Measurements from ENCODE around the gene CTXN1. TPM values are rescaled to one million over a fixed set of nuclear protein-coding genes. Genes with fewer than 3 reads are reported as not detected.
"Not testable (repeated sequence)": the region's sequence is repeated elsewhere in the genome, so short reads cannot be mapped to it uniquely, and the experiment has no call there.

CTXN1 gene
- total and polyA plus RNA-seq, 4 experiments from 2014 or later = not detected

- intact Hi-C loops (cut with micrococcal nuclease); DNase-seq; H3K4me3 ChIP-seq (ENCODE audit: low read length in 2 of 2); H3K27ac ChIP-seq (ENCODE audit: low read depth, low read length); H3K36me3 Mint-ChIP-seq; H3K9me3 Mint-ChIP-seq; H3K9me3 ChIP-seq (ENCODE audit: control insufficient read depth in 1 of 2, low read length in 2 of 2): not testable (repeated sequence)
- Histone ChIP-seq H3K36me3 (ENCODE audit: insufficient read depth, low read length) (peaks cover 15% of the 10 kb centered on the region), H3K27me3 (ENCODE audit: insufficient read depth, low read length) (peaks cover 13% of the 10 kb centered on the region), H3K4me1 (ENCODE audit: insufficient read depth, low read length) (peaks cover 52% of the 10 kb centered on the region)
- peaks cover 16 to 27% of the 10 kb centered on the region in 2 donors for H3K27me3 Mint-ChIP-seq
- H3K27ac Mint-ChIP-seq = peak overlapping the region in 4 of 7 donors; percentile 22 to 72 (median 36)
- H3K4me1 Mint-ChIP-seq = peaks cover 14 to 53% (median 36%) of the 10 kb centered on the region in 4 donors
- peak overlapping the region in 7 of 8 donors; percentile 50 to 85 (median 57) for H3K4me3 Mint-ChIP-seq
- ChIA-PET CTCF (ENCODE audit: partially characterized antibody) (interaction anchor here (1.1 to 7.3 kb wide), 6 partner anchors 9 to 24 kb away, joined by 3 to 66 read pairs (median 4); partner anchors contain the start of genes MAP2K7 and TIMM44), POLR2A (ENCODE audit: partially characterized antibody) (interaction anchor here (1.1 to 5.6 kb wide), 7 partner anchors 9 to 87 kb away, joined by 4 to 82 read pairs (median 9); partner anchors contain the start of genes ELAVL1, MAP2K7 and TIMM44)
Measured at GRCh38 chr19:7918062-7918614, 7.8 kb downstream of the CTXN1 start.

- peak; percentile 46 to 70 (median 52) for DNase-seq
- peaks cover 52% of the 10 kb centered on the region for H3K4me1 ChIP-seq (ENCODE audit: insufficient read depth, low read length)
- H3K4me1 Mint-ChIP-seq = peaks cover 14 to 50% (median 34%) of the 10 kb centered on the region in 4 donors
- H3K27ac ChIP-seq (ENCODE audit: low read depth, low read length) = peak overlapping the region; percentile 19
- intact Hi-C loops (cut with micrococcal nuclease) = no loop called here
- peak overlapping the region; percentile 77 to 89 (median 86) for H3K4me3 Mint-ChIP-seq
- H3K27ac Mint-ChIP-seq = peak overlapping the region in 4 of 7 donors; percentile 22 to 72 (median 36)
- peaks cover 16 to 27% of the 10 kb centered on the region in 2 donors for H3K27me3 Mint-ChIP-seq
- H3K27me3 ChIP-seq (ENCODE audit: insufficient read depth, low read length) = peaks cover 13% of the 10 kb centered on the region
- ChIA-PET CTCF (ENCODE audit: partially characterized antibody) (interaction anchor here (1.1 to 7.3 kb wide), 6 partner anchors 9 to 25 kb away, joined by 3 to 66 read pairs (median 4); partner anchors contain the start of genes MAP2K7 and TIMM44), POLR2A (ENCODE audit: partially characterized antibody) (interaction anchor here (1.1 to 5.6 kb wide), 7 partner anchors 9 to 88 kb away, joined by 4 to 82 read pairs (median 9); partner anchors contain the start of genes ELAVL1, MAP2K7 and TIMM44)
- H3K36me3 Mint-ChIP-seq = peaks cover 5 to 8% of the 10 kb centered on the region in 2 donors
- no peaks in the 10 kb centered on the region for H3K9me3 ChIP-seq (ENCODE audit: control insufficient read depth in 1 of 2, low read length in 2 of 2)
- peaks cover 8% of the 10 kb centered on the region for H3K36me3 ChIP-seq (ENCODE audit: insufficient read depth, low read length)
- peaks cover 0 to 4% (median 0%) of the 10 kb centered on the region in 8 donors for H3K9me3 Mint-ChIP-seq
- peak overlapping the region; percentile 7 to 36 for H3K4me3 ChIP-seq (ENCODE audit: low read length in 2 of 2)
Measured at GRCh38 chr19:7917267-7918061, 8.5 kb downstream of the CTXN1 start.

GRCh38 chr19:7916955-7917266 lies 9.0 kb downstream of the CTXN1 start:
- intact Hi-C loops (cut with micrococcal nuclease) = no loop called here
- POLR2A ChIA-PET (ENCODE audit: partially characterized antibody) = interaction anchor here (1.7 to 5.6 kb wide), 6 partner anchors 9 to 88 kb away, joined by 5 to 82 read pairs (median 14); partner anchors contain the start of genes ELAVL1, MAP2K7 and TIMM44
- peak in 1 of 5 donors; percentile 19 for DNase-seq
- Histone ChIP-seq H3K4me3 (ENCODE audit: low read length in 2 of 2) (peak overlapping the region; percentile 7 to 36), H3K36me3 (ENCODE audit: insufficient read depth, low read length) (peaks cover 2% of the 10 kb centered on the region), H3K4me1 (ENCODE audit: insufficient read depth, low read length) (peaks cover 48% of the 10 kb centered on the region), H3K27me3 (ENCODE audit: insufficient read depth, low read length) (peaks cover 13% of the 10 kb centered on the region), H3K9me3 (ENCODE audit: control insufficient read depth in 1 of 2, low read length in 2 of 2) (no peaks in the 10 kb centered on the region), H3K27ac (ENCODE audit: low read depth, low read length) (peak overlapping the region; percentile 19)
- Mint-ChIP-seq H3K36me3 (peaks cover 8 to 10% of the 10 kb centered on the region in 2 donors), H3K4me3 (peak overlapping the region; percentile 77 to 89 (median 85)), H3K27ac (peak overlapping the region in 4 of 7 donors; percentile 41 to 69 (median 58)), H3K27me3 (peaks cover 16 to 27% of the 10 kb centered on the region in 2 donors), H3K4me1 (peaks cover 14 to 47% (median 31%) of the 10 kb centered on the region in 4 donors), H3K9me3 (peaks cover 0 to 4% (median 0%) of the 10 kb centered on the region in 8 donors)
- CTCF ChIA-PET (ENCODE audit: partially characterized antibody) = interaction anchor here (1.1 to 7.3 kb wide), 3 partner anchors 8 to 26 kb away, joined by 3 to 66 read pairs (median 5); partner anchors contain the start of gene TIMM44

GRCh38 chr19:7916103-7916954 lies 9.6 kb downstream of the CTXN1 start:
- H3K36me3 Mint-ChIP-seq = peaks cover 12 to 15% of the 10 kb centered on the region in 2 donors
- H3K27ac Mint-ChIP-seq = peak overlapping the region in 1 of 7 donors; percentile 65
- Histone ChIP-seq H3K27me3 (ENCODE audit: insufficient read depth, low read length) (peaks cover 13% of the 10 kb centered on the region), H3K4me1 (ENCODE audit: insufficient read depth, low read length) (peaks cover 42% of the 10 kb centered on the region), H3K4me3 (ENCODE audit: low read length in 2 of 2) (peak overlapping the region in 1 of 2 donors; percentile 36), H3K9me3 (ENCODE audit: control insufficient read depth in 1 of 2, low read length in 2 of 2) (no peaks in the 10 kb centered on the region), H3K27ac (ENCODE audit: low read depth, low read length) (no peak overlapping the region), H3K36me3 (ENCODE audit: insufficient read depth, low read length) (no peaks in the 10 kb centered on the region)
- peaks cover 14 to 43% (median 29%) of the 10 kb centered on the region in 4 donors for H3K4me1 Mint-ChIP-seq
- CTCF ChIA-PET (ENCODE audit: partially characterized antibody) = interaction anchor here (1.4 to 7.3 kb wide), 2 partner anchors 8 to 26 kb away, joined by 5 to 66 read pairs; partner anchors contain the start of gene TIMM44
- peaks cover 16 to 27% of the 10 kb centered on the region in 2 donors for H3K27me3 Mint-ChIP-seq
- H3K9me3 Mint-ChIP-seq = peaks cover 0 to 4% (median 0%) of the 10 kb centered on the region in 8 donors
- intact Hi-C loops (cut with micrococcal nuclease) = no loop called here
- H3K4me3 Mint-ChIP-seq = peak overlapping the region; percentile 43 to 89 (median 60)
- POLR2A ChIA-PET (ENCODE audit: partially characterized antibody) = interaction anchor here (1.3 to 5.6 kb wide), 8 partner anchors 8 to 89 kb away, joined by 5 to 82 read pairs (median 10); partner anchors contain the start of genes ELAVL1, MAP2K7 and TIMM44
- peak; percentile 51 to 69 (median 58) for DNase-seq

GRCh38 chr19:7915250-7916102 lies 10.5 kb downstream of the CTXN1 start:
- DNase-seq = peak in 2 of 5 donors; percentile 16 to 31

More at GRCh38 chr19:7915250-7916102, 10.5 kb downstream of the CTXN1 start:
- Mint-ChIP-seq H3K9me3 (peaks cover 0 to 3% (median 0%) of the 10 kb centered on the region in 8 donors), H3K4me1 (peaks cover 12 to 36% (median 25%) of the 10 kb centered on the region in 4 donors), H3K4me3 (peak overlapping the region; percentile 35 to 72 (median 66)), H3K36me3 (peaks cover 18 to 21% of the 10 kb centered on the region in 2 donors), H3K27ac (peak overlapping the region in 1 of 7 donors; percentile 57), H3K27me3 (peaks cover 16 to 27% of the 10 kb centered on the region in 2 donors)
- H3K36me3 ChIP-seq (ENCODE audit: insufficient read depth, low read length) = peaks cover under 1% of the 10 kb centered on the region
- CTCF ChIA-PET (ENCODE audit: partially characterized antibody) = no interaction called here
- no peak overlapping the region for H3K27ac ChIP-seq (ENCODE audit: low read depth, low read length)
- peaks cover 38% of the 10 kb centered on the region for H3K4me1 ChIP-seq (ENCODE audit: insufficient read depth, low read length)
- no peak overlapping the region for H3K4me3 ChIP-seq (ENCODE audit: low read length in 2 of 2)
- intact Hi-C loops (cut with micrococcal nuclease) = no loop called here
- POLR2A ChIA-PET (ENCODE audit: partially characterized antibody) = interaction anchor here (1.3 to 5.3 kb wide), 5 partner anchors 7 to 90 kb away, joined by 6 to 21 read pairs (median 12); partner anchors contain the start of genes ELAVL1, MAP2K7 and TIMM44
- no peaks in the 10 kb centered on the region for H3K9me3 ChIP-seq (ENCODE audit: control insufficient read depth in 1 of 2, low read length in 2 of 2)
- peaks cover 13% of the 10 kb centered on the region for H3K27me3 ChIP-seq (ENCODE audit: insufficient read depth, low read length)
